Activated CD8-positive, alpha-beta memory T cell treated with anti-CD3 and anti-CD28 coated beads for 48 hours (primary cell): ENCODE results near the gene ACBD6.
A peak's percentile ranks its signal among the peaks of the same experiment; 100 is the strongest.

Experiments
- DNase-seq, 3 experiments: peaks; one replicate each; pipeline ENCODE4 v3.0.0-alpha.2; 2020; ENCODE audit warnings: low read depth in 2 of 3, low spot score in 2 of 3

ACBD6 gene

GRCh38 chr1:180258290-180258689 is 244.1 kb downstream of the ACBD6 start:
- no peak for DNase-seq

GRCh38 chr1:180257486-180257885 is 244.9 kb downstream of the ACBD6 start:
- DNase-seq, result no peak

- DNase-seq, result no peak
Measured at GRCh38 chr1:180257028-180257386, 245.4 kb downstream of the ACBD6 start.

GRCh38 chr1:180256341-180257027 is 245.9 kb downstream of the ACBD6 start:
- DNase-seq, result no peak

- no peak for DNase-seq
Measured at GRCh38 chr1:180255536-180256340, 246.6 kb downstream of the ACBD6 start.

GRCh38 chr1:180254854-180255253 is 247.5 kb downstream of the ACBD6 start:
- no peak for DNase-seq

- DNase-seq, result no peak
Measured at GRCh38 chr1:180254496-180254819, 247.9 kb downstream of the ACBD6 start.

- DNase-seq, result no peak
Measured at GRCh38 chr1:180253585-180254495, 248.5 kb downstream of the ACBD6 start.

GRCh38 chr1:180252638-180253536 is 249.5 kb downstream of the ACBD6 start:
- DNase-seq, result peak in 2 of 3 experiments; percentile 31 to 55

- no peak for DNase-seq
Measured at GRCh38 chr1:180251526-180252305, 250.7 kb downstream of the ACBD6 start.

- DNase-seq, result no peak
Measured at GRCh38 chr1:180250883-180251509, 251.4 kb downstream of the ACBD6 start.

- no peak for DNase-seq
Measured at GRCh38 chr1:180250499-180250770, 251.9 kb downstream of the ACBD6 start.

- no peak for DNase-seq
Measured at GRCh38 chr1:180249725-180250498, 252.5 kb downstream of the ACBD6 start.

- no peak for DNase-seq
Measured at GRCh38 chr1:180248731-180249681, 253.4 kb downstream of the ACBD6 start.

GRCh38 chr1:180248176-180248575 is 254.2 kb downstream of the ACBD6 start:
- DNase-seq, result no peak

- DNase-seq, result no peak
Measured at GRCh38 chr1:180247580-180247979, 254.8 kb downstream of the ACBD6 start.

- no peak for DNase-seq
Measured at GRCh38 chr1:180247061-180247460, 255.3 kb downstream of the ACBD6 start.

GRCh38 chr1:180246579-180246978 is 255.8 kb downstream of the ACBD6 start:
- no peak for DNase-seq
